Measurements from ENCODE around the gene PPP4R4. TPM values are rescaled to one million over a fixed set of nuclear protein-coding genes. Genes with fewer than 3 reads are reported as not detected.
A peak's percentile ranks its signal among the peaks of the same experiment; 100 is the strongest.

PPP4R4 gene
- total RNA-seq, 1 experiment from 2014 or later = 0.88 TPM

DNA sequence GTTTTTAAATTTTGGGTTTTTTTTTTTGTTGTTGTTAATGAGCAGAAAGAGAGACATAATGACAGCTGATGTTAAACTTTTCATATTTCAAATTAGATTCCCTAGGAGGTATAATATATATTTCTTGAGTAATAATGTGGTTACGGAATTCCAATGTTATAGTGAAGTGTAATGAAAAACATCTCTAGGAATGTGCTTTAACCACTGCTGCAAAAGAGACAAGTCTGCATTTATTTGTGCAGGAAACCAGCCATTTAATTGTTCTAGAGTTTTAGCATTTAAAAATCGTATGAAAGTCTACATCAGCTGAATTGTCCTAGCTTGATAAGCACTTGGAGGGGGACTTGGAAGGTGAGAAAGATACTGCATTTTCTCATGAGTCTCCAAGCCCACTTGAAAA is 104.6 kb downstream of the PPP4R4 start:
- intact Hi-C loops (cut with micrococcal nuclease; ENCODE audit: unreplicated experiment) = no loop called here
- Histone ChIP-seq H3K4me3 (ENCODE audit: low read depth, low read length, poor library complexity, severe bottlenecking) (no peak overlapping the region), H3K27me3 (replicated peaks; ENCODE audit: insufficient read depth, low read depth, low read length, poor library complexity) (peaks cover 2% of the 10 kb centered on the region), H3K9me3 (ENCODE audit: low read depth, low read length, poor library complexity, severe bottlenecking) (no peaks in the 10 kb centered on the region), H3K4me1 (ENCODE audit: insufficient read depth, low read length, poor library complexity, severe bottlenecking) (no peaks in the 10 kb centered on the region), H3K36me3 (ENCODE audit: insufficient read depth, low read length, poor library complexity, severe bottlenecking) (no peaks in the 10 kb centered on the region), H3K27ac (ENCODE audit: low read depth, low read length, poor library complexity, severe bottlenecking) (no peak overlapping the region)
- TF ChIP-seq EZH2 (IDR thresholded peaks at IDR 0.05; ENCODE audit: borderline replicate concordance, low read depth, low read length, poor library complexity, severe bottlenecking) = no peak
- TF ChIP-seq, protein P1, sequence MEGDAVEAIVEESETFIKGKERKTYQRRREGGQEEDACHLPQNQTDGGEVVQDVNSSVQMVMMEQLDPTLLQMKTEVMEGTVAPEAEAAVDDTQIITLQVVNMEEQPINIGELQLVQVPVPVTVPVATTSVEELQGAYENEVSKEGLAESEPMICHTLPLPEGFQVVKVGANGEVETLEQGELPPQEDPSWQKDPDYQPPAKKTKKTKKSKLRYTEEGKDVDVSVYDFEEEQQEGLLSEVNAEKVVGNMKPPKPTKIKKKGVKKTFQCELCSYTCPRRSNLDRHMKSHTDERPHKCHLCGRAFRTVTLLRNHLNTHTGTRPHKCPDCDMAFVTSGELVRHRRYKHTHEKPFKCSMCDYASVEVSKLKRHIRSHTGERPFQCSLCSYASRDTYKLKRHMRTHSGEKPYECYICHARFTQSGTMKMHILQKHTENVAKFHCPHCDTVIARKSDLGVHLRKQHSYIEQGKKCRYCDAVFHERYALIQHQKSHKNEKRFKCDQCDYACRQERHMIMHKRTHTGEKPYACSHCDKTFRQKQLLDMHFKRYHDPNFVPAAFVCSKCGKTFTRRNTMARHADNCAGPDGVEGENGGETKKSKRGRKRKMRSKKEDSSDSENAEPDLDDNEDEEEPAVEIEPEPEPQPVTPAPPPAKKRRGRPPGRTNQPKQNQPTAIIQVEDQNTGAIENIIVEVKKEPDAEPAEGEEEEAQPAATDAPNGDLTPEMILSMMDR (conservative IDR thresholded peaks at IDR 0.05; ENCODE audit: low read depth, low read length) = no peak
- ChIA-PET CTCF (no interaction called here), POLR2A (ENCODE audit: low non-redundant PET) (no interaction called here)
- BruUV-seq (replicated peaks) = no TSS peak
- DNase-seq (ENCODE audit: low spot score) = no peak

DNA sequence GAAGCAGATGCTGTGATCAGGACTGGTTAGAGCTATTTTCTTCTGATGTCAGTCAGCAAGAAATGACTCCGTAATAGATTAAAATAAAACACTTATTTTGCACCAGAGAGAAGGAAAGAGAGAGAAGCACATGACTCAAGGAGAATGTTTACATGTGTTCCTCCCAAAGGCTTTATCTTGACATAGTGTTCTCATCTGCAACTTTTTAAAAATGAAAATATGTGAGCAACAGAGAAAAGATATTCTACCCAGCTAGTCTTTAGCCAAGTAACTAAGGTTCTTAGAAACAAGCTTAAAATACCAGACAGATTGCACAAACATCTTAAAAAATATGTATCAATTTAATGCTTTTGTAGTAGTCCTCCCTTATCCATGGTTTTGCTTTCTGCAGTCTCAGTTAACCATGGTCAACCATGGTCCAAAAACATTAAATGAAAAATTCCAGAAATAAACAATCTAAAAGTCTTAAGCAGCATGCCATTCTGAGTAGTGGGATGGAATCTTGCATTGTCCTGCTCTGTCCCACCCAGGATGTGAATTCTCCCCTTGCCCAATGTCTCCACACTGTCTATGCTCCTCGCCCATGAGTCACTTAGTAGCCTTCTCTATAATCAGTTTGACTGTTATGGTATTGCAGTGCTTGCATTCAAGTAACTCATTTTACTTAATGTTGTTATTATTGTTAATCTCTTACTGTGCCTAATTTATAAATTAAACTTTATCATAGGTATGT is 109.0 kb downstream of the PPP4R4 start:
- TF ChIP-seq, protein P1 (conservative IDR thresholded peaks at IDR 0.05; ENCODE audit: low read depth, low read length) = no peak

DNA sequence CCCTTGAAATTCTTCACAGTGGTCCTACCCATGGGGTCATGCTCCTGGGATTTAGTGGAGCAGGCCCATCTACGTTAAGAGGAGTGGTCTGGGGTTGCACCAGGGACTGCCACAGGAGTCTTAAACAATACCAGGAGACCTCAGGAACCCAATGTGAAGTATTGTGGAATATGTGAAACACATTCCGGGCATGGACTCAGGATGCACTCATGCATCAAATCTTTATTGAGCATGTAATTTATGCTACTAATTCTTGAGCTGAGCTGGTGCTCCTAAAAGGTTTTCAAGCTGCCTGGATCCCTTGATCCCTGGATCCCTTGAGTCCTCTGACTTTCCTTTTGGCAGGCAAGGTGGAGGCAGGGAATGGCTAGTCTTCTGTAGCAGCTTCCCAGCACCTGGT is 110.1 kb downstream of the PPP4R4 start:
- Histone ChIP-seq H3K27me3 (replicated peaks; ENCODE audit: insufficient read depth, low read depth, low read length, poor library complexity) (no peaks in the 10 kb centered on the region), H3K9me3 (ENCODE audit: low read depth, low read length, poor library complexity, severe bottlenecking) (no peaks in the 10 kb centered on the region), H3K36me3 (ENCODE audit: insufficient read depth, low read length, poor library complexity, severe bottlenecking) (no peaks in the 10 kb centered on the region), H3K4me1 (ENCODE audit: insufficient read depth, low read length, poor library complexity, severe bottlenecking) (no peaks in the 10 kb centered on the region), H3K27ac (ENCODE audit: low read depth, low read length, poor library complexity, severe bottlenecking) (no peak overlapping the region), H3K4me3 (ENCODE audit: low read depth, low read length, poor library complexity, severe bottlenecking) (no peak overlapping the region)
- ChIA-PET CTCF (no interaction called here), POLR2A (ENCODE audit: low non-redundant PET) (no interaction called here)
- peak; percentile 35 for DNase-seq (ENCODE audit: low spot score)
- no TSS peak for BruUV-seq (replicated peaks)
- intact Hi-C loops (cut with micrococcal nuclease; ENCODE audit: unreplicated experiment) = no loop called here
- TF ChIP-seq EZH2 (IDR thresholded peaks at IDR 0.05; ENCODE audit: borderline replicate concordance, low read depth, low read length, poor library complexity, severe bottlenecking) = no peak
- TF ChIP-seq, protein P1 (conservative IDR thresholded peaks at IDR 0.05; ENCODE audit: low read depth, low read length) = no peak

More for the DNA sequence above, 109.0 kb downstream of the PPP4R4 start:
- DNase-seq (ENCODE audit: low spot score) = no peak
- H3K27ac ChIP-seq (ENCODE audit: low read depth, low read length, poor library complexity, severe bottlenecking) = no peak overlapping the region
- ChIA-PET POLR2A (ENCODE audit: low non-redundant PET) (no interaction called here), CTCF (no interaction called here)
- H3K36me3 ChIP-seq (ENCODE audit: insufficient read depth, low read length, poor library complexity, severe bottlenecking) = no peaks in the 10 kb centered on the region
- no peaks in the 10 kb centered on the region for H3K9me3 ChIP-seq (ENCODE audit: low read depth, low read length, poor library complexity, severe bottlenecking)
- BruUV-seq (replicated peaks) = no TSS peak
- no peak overlapping the region for H3K4me3 ChIP-seq (ENCODE audit: low read depth, low read length, poor library complexity, severe bottlenecking)
- H3K4me1 ChIP-seq (ENCODE audit: insufficient read depth, low read length, poor library complexity, severe bottlenecking) = no peaks in the 10 kb centered on the region
- intact Hi-C loops (cut with micrococcal nuclease; ENCODE audit: unreplicated experiment) = no loop called here
- no peaks in the 10 kb centered on the region for H3K27me3 ChIP-seq (replicated peaks; ENCODE audit: insufficient read depth, low read depth, low read length, poor library complexity)
